Psoas muscle (tissue), 8 donors: ENCODE data around the gene KRT86. TPM values are rescaled to one million over a fixed set of nuclear protein-coding genes. Genes with fewer than 3 reads are reported as not detected.

Source experiments
- ATAC-seq, 4 donors: fragments of 200-7000 bp; cut with Tn5 transposase; one replicate each; pipeline ENCODE4 v1.9.1; 2020; ENCODE audit warnings: moderate library complexity in 3 of 4, mild to moderate bottlenecking in 2 of 4
- DNase-seq, 2 donors: peaks; one replicate each; pipeline ENCODE4 v3.0.0-alpha.2; 2020
- H3K27ac ChIP-seq: fragments of 200-600 bp; one replicate; pipeline ENCODE4 v1.8.0; 2022
- H3K27me3 ChIP-seq, 3 donors: fragments of 200-600 bp in 1 of 3; one replicate each; pipeline versions ENCODE4 v1.6.1 to v1.8.0; 2013 to 2022; ENCODE audit warnings: low read length in 2 of 3, mild to moderate bottlenecking in 2 of 3, moderate library complexity in 1 of 3; ENCODE audit not compliant: insufficient read depth in 3 of 3
- H3K36me3 ChIP-seq, 2 donors: fragments of 200-600 bp in 1 of 2; one replicate each; pipeline versions ENCODE4 v1.6.1 to v1.8.0; 2013 to 2022; ENCODE audit warnings: low read depth in 1 of 2, mild to moderate bottlenecking in 1 of 2, moderate library complexity in 1 of 2; ENCODE audit not compliant: insufficient read depth in 1 of 2
- H3K4me1 ChIP-seq: fragments of 200-600 bp; one replicate; pipeline ENCODE4 v1.8.0; 2022
- H3K4me3 ChIP-seq: fragments of 200-600 bp; one replicate; pipeline ENCODE4 v1.8.0; 2022; ENCODE audit warnings: mild to moderate bottlenecking
- H3K9me3 ChIP-seq: fragments of 200-600 bp; one replicate; pipeline ENCODE4 v1.8.0; 2022
- WGBS, 3 donors: extraction: QIAGEN DNeasy Blood & Tissue Kit; methylation state at CpG; one replicate each; pipeline versions ENCODE4 v1.1.6 to v1.1.7; 2013; 5-methylcytosine and 5-hydroxymethylcytosine counted together
- intact Hi-C, 2 donors: fragments of 100-400 bp; cut with DNase I; formaldehyde crosslinking; loops; one replicate each; pipeline versions ENCODE4 v1.11.0 to v1.14.2; 2022
- polyA plus RNA-seq, 3 donors: library from polyadenylated mRNA; stranded (reverse); fragments of 200-250 nt; gene quantifications; one replicate each; pipeline ENCODE4 v1.2.3, GENCODE V29; 2013
- total RNA-seq, 4 donors: library from RNA; stranded (reverse); fragmentation: NEBNext Ultra II Directional in 2 of 4; extraction: Animal tissue kit (Norgen Biotek cat#: 25700) in 2 of 4; gene quantifications; one replicate each; pipeline versions ENCODE4 v1.2.1 to v1.2.4, GENCODE V29; 2021 to 2023
- TF ChIP-seq, protein P1 (sequence below): fragments of 200-600 bp; IDR thresholded peaks from one replicate; pipeline ENCODE4 v1.8.0; 2022; ENCODE audit warnings: antibody characterized with exemption
- donor health status: healthy with polysubstance abuse.
- donor health status: DM: no; HTN: no; CAD: no; lungs with moderate emphysema.
- donor health status: Bipolar disorder and iron deficiency.
- donor health status: healthy.
- donor health status: DM: yes; HTN: yes; CAD: no.
- donor health status: DM: no; HTN: no; CAD: no.
- donor health status: DM: no; HTN: no; CAD: no.
- donor health status: DM: yes; HTN: yes; CAD: no.

KRT86 gene
- total and polyA plus RNA-seq, 7 donors = 0.01 to 0.77 (median 0.05) TPM; not detected in 4

- Histone ChIP-seq H3K9me3 (peaks cover 11% of the 10 kb centered on the region), H3K27ac (no peak overlapping the region), H3K27me3 (peaks cover 0 to 27% (median 7%) of the 10 kb centered on the region in 3 donors), H3K4me3 (no peak overlapping the region), H3K36me3 (no peaks in the 10 kb centered on the region), H3K4me1 (no peaks in the 10 kb centered on the region)
- no peak for DNase-seq
- TF ChIP-seq, protein P1, sequence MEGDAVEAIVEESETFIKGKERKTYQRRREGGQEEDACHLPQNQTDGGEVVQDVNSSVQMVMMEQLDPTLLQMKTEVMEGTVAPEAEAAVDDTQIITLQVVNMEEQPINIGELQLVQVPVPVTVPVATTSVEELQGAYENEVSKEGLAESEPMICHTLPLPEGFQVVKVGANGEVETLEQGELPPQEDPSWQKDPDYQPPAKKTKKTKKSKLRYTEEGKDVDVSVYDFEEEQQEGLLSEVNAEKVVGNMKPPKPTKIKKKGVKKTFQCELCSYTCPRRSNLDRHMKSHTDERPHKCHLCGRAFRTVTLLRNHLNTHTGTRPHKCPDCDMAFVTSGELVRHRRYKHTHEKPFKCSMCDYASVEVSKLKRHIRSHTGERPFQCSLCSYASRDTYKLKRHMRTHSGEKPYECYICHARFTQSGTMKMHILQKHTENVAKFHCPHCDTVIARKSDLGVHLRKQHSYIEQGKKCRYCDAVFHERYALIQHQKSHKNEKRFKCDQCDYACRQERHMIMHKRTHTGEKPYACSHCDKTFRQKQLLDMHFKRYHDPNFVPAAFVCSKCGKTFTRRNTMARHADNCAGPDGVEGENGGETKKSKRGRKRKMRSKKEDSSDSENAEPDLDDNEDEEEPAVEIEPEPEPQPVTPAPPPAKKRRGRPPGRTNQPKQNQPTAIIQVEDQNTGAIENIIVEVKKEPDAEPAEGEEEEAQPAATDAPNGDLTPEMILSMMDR = no peak
- ATAC-seq = no peak
- intact Hi-C loops = no loop called here
- 36 to 48% (median 39%) methylated on average over 4 of the region's 4 CpGs for WGBS, 3 donors
Measured at GRCh38 chr12:52335598-52336262, 61.3 kb downstream of the KRT86 start.

GRCh38 chr12:52336641-52337040 lies 62.2 kb downstream of the KRT86 start:
- 77 to 88% (median 88%) methylated on average over 2 of the region's 2 CpGs for WGBS, 3 donors
- Histone ChIP-seq H3K4me3 (no peak overlapping the region), H3K9me3 (peaks cover 11% of the 10 kb centered on the region), H3K27ac (no peak overlapping the region), H3K27me3 (peaks cover 0 to 29% (median 7%) of the 10 kb centered on the region in 3 donors), H3K36me3 (no peaks in the 10 kb centered on the region), H3K4me1 (no peaks in the 10 kb centered on the region)
- TF ChIP-seq, protein P1 = no peak
- intact Hi-C loops = no loop called here
- ATAC-seq (no peak), DNase-seq (no peak)

DNA sequence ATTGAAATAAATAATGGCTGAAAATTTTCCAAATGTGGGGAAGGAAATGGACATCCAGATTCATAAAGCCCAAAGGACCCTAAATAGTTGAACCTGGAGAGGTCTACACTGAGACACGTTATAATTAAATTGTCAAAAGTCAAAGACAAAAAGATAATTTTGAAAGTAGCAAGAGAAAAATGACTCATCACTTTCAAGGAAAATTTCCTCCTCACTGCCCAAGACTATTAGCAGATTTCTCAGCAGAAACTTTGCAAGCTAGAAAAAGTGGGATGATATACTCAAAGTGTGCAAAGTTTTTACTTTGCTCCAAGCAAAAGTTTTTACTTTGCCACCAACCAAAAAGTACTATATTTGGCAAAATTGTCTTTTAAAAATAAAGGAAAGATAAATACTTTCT lies 62.6 kb downstream of the KRT86 start:
- Histone ChIP-seq H3K4me1 (no peaks in the 10 kb centered on the region), H3K27me3 (peaks cover 0 to 25% (median 9%) of the 10 kb centered on the region in 3 donors), H3K36me3 (no peaks in the 10 kb centered on the region), H3K9me3 (peaks cover 11% of the 10 kb centered on the region), H3K27ac (no peak overlapping the region), H3K4me3 (no peak overlapping the region)
- DNase-seq = no peak
- TF ChIP-seq, protein P1 = no peak
- WGBS, 3 donors = 70 to 81% (median 71%) methylated on average over 1 of the region's 1 CpG
- ATAC-seq = no peak
- intact Hi-C loops = no loop called here

- Histone ChIP-seq H3K9me3 (peaks cover 11% of the 10 kb centered on the region), H3K4me3 (no peak overlapping the region), H3K36me3 (no peaks in the 10 kb centered on the region), H3K4me1 (no peaks in the 10 kb centered on the region), H3K27me3 (peaks cover 0 to 24% (median 9%) of the 10 kb centered on the region in 3 donors), H3K27ac (no peak overlapping the region)
- no peak for DNase-seq
- WGBS, 3 donors = 54 to 60% (median 56%) methylated on average over 10 of the region's 10 CpGs
- no peak for ATAC-seq
- intact Hi-C loops = no loop called here
- TF ChIP-seq, protein P1 = no peak
Measured at GRCh38 chr12:52338241-52338960, 64.0 kb downstream of the KRT86 start.
